ENCODE results near the gene GNA15. TPM values are rescaled to one million over a fixed set of nuclear protein-coding genes. Genes with fewer than 3 reads are reported as not detected.
A peak's percentile ranks its signal among the peaks of the same experiment; 100 is the strongest.
"Not testable (repeated sequence)": the region's sequence is repeated elsewhere in the genome, so short reads cannot be mapped to it uniquely, and the experiment has no call there.

The GNA15 gene
- total and polyA plus RNA-seq, 10 donors: 3.8 to 24.9 (median 12.5) TPM

DNA sequence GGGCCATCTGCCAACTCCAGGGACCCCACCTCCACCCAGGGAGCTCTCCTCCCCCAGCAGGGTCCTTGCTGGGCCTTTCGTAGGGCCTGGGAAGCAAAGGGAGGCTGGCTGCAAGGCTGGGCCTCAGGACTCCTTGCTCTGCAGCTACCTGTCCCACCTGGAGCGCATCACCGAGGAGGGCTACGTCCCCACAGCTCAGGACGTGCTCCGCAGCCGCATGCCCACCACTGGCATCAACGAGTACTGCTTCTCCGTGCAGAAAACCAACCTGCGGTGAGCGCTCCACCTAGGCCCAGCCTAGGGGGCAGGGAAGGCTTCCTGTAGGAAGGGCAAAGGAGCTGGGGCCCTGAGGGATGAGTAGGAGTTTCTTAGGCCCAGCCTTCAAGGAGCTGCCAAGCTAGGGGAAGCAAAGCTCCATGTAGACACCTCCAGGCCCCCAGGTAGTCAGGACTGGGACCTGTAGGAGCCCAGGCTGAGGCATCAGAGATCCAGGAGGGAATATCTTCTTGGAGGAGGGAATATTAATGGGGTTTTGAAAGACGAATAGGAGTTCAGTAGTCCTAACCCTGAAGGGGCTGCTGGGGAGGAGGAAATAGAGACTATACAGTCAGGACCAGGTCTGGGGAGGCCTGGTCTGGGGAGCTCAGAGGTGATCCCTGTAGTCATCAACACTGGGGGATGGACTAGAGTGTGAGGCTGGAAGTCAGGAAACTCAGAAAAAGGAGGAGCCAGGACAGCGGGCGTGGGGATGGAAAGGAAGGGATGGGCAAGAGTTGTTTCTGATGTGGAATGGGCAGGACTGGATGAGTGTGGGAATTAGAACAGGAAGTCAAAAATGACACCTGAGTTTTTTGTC is 16.0 kb downstream of the GNA15 start:
- no peaks in the 10 kb centered on the region for H3K9me3 ChIP-seq
- H3K27me3 ChIP-seq (replicated peaks in 1 of 7): peaks cover 0 to 7% (median 0%) of the 10 kb centered on the region in 7 donors
- DNase-seq: peak; percentile 55
- intact Hi-C loops (cut with DNase I; ENCODE audit: low total_unique reads): no loop called here
- H3K4me1 ChIP-seq: peaks cover 11 to 24% (median 16%) of the 10 kb centered on the region in 6 donors
- no peak overlapping the region for H3K27ac ChIP-seq
- peaks cover 0 to 49% (median 0%) of the 10 kb centered on the region in 6 donors for H3K36me3 ChIP-seq
- H3K4me3 ChIP-seq: no peak overlapping the region
- WGBS, 5 donors: 61 to 92% (median 82%) methylated on average over 4 to 14 of the region's 14 CpGs
- TF ChIP-seq POLR2A (IDR thresholded peaks at IDR 0.05) (no peak), POLR2AphosphoS5 (IDR thresholded peaks at IDR 0.05) (peak in 1 of 3 donors; percentile 39)
- TF ChIP-seq, protein P1, sequence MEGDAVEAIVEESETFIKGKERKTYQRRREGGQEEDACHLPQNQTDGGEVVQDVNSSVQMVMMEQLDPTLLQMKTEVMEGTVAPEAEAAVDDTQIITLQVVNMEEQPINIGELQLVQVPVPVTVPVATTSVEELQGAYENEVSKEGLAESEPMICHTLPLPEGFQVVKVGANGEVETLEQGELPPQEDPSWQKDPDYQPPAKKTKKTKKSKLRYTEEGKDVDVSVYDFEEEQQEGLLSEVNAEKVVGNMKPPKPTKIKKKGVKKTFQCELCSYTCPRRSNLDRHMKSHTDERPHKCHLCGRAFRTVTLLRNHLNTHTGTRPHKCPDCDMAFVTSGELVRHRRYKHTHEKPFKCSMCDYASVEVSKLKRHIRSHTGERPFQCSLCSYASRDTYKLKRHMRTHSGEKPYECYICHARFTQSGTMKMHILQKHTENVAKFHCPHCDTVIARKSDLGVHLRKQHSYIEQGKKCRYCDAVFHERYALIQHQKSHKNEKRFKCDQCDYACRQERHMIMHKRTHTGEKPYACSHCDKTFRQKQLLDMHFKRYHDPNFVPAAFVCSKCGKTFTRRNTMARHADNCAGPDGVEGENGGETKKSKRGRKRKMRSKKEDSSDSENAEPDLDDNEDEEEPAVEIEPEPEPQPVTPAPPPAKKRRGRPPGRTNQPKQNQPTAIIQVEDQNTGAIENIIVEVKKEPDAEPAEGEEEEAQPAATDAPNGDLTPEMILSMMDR (IDR thresholded peaks at IDR 0.05 in 8 of 11, conservative IDR thresholded peaks at IDR 0.05 in 3 of 11): no peak

DNA sequence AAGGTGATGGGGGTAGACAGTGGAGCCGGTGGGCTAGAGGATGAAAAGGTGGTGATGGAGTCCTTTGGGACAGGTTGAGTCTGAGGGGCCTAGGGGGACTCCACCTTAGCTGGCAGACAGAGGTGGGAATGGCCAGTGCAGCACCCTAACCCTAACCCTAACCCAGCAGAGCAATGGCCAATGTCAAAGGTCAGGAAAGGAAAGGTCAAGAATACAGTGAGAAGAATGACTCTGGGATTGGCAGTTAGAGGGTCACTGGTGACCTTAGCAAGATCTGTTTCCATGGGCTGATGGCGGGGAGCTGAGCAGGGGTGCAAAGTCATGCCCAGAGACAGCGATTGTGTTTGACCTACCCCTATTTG is 16.6 kb downstream of the GNA15 start:
- H3K36me3 ChIP-seq: peaks cover 0 to 54% (median 0%) of the 10 kb centered on the region in 6 donors
- no peak overlapping the region for H3K27ac ChIP-seq
- no peak overlapping the region for H3K4me3 ChIP-seq
- peak; percentile 28 for DNase-seq
- intact Hi-C loops (cut with DNase I; ENCODE audit: low total_unique reads): no loop called here
- H3K27me3 ChIP-seq (replicated peaks in 1 of 7): peaks cover 0 to 7% (median 0%) of the 10 kb centered on the region in 7 donors
- peaks cover 11 to 19% (median 15%) of the 10 kb centered on the region in 6 donors for H3K4me1 ChIP-seq
- no peaks in the 10 kb centered on the region for H3K9me3 ChIP-seq
- 89 to 98% (median 92%) methylated on average over 3 of the region's 3 CpGs for WGBS, 5 donors
- TF ChIP-seq POLR2AphosphoS5 (IDR thresholded peaks at IDR 0.05) (no peak), POLR2A (IDR thresholded peaks at IDR 0.05) (no peak)
- TF ChIP-seq, protein P1 (IDR thresholded peaks at IDR 0.05 in 8 of 11, conservative IDR thresholded peaks at IDR 0.05 in 3 of 11): no peak

DNA sequence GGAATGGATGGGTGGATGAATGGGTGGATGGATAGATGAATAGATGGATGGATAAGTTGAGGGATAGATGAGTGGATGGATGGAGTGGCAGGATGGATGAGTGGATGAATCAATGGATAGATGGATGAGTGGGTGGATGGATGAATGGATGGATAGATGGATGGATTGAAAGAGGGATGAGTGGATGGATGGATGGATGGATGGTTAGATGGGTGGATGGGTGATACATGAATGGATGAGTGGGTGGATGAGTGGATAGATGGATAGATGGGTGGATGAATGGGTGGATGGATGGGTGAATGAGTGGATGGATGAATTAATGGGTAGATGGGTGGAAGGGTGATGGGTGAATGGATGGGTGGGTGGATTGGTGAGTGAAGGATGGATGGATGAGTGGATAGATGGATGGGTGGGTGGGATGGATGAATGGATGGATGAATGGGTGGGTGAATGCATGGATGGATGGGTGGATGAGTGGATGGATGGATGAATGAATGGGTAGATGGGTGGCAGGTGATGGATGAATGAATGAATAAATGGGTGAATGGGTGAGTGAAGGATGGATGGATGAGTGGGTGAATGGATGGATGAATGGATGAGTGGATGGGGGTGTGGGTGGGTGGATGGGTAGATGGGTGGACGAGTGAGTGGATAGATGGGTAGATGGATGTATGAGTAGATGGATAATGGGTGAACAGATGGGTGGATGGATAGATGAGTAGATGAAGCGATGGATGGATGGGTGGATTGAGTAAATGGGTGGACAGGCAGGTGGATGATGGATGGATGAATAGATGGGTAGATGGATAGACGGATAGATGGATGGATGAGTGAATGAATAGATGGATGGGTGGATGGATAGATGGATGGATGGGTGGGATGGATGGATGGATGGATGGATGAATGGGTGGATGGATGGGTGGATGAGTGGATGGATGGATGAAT is 17.7 kb downstream of the GNA15 start:
- Histone ChIP-seq H3K27ac (peak overlapping the region in 1 of 8 donors; percentile 83), H3K27me3 (replicated peaks in 1 of 7) (peaks cover 0 to 7% (median 0%) of the 10 kb centered on the region in 7 donors), H3K4me3 (no peak overlapping the region), H3K36me3 (peaks cover 0 to 61% (median 0%) of the 10 kb centered on the region in 6 donors), H3K4me1 (peaks cover 11 to 19% (median 15%) of the 10 kb centered on the region in 6 donors), H3K9me3 (no peaks in the 10 kb centered on the region)
- no peak for TF ChIP-seq POLR2A (IDR thresholded peaks at IDR 0.05)
- TF ChIP-seq, protein P1 (IDR thresholded peaks at IDR 0.05 in 8 of 11, conservative IDR thresholded peaks at IDR 0.05 in 3 of 11): no peak
- intact Hi-C loops (cut with DNase I; ENCODE audit: low total_unique reads): no loop called here
- DNase-seq: no peak
- WGBS, 5 donors: 90 to 95% (median 94%) methylated on average over 3 of the region's 3 CpGs

DNA sequence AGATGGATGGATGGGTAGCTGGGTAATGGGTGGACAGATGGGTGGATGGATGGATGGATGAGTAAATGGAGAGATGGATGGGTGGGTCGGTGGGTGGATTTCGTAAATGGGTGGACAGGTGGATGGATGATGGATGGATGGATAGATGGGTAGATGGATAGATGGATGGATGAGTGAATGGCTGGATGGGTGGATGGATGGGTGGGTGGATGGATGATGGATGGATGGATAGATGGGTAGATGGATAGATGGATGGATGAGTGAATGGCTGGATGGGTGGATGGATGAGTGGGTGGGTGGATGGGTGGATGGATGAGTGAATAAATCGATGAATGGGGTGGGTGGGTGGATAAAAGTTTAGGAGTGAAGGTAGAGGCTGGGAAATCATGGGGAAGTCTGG is 18.6 kb downstream of the GNA15 start:
- H3K9me3 ChIP-seq; H3K27me3 ChIP-seq (replicated peaks in 1 of 7); DNase-seq; intact Hi-C loops (cut with DNase I; ENCODE audit: low total_unique reads): not testable (repeated sequence)
- Histone ChIP-seq H3K27ac (peak overlapping the region in 6 of 8 donors; percentile 42 to 83 (median 68)), H3K4me3 (peak overlapping the region in 1 of 8 donors; percentile 48), H3K4me1 (peaks cover 11 to 19% (median 15%) of the 10 kb centered on the region in 6 donors), H3K36me3 (peaks cover 0 to 59% (median 0%) of the 10 kb centered on the region in 6 donors)
- 85 to 98% (median 92%) methylated on average over 3 of the region's 3 CpGs for WGBS, 5 donors

Data from spleen (tissue), 11 donors.